Body of pancreas (tissue), 4 donors: ENCODE results near the gene CUL4B. TPM values are rescaled to one million over a fixed set of nuclear protein-coding genes. Genes with fewer than 3 reads are reported as not detected.

Source experiments
- ATAC-seq: fragments of 150-250 bp; one replicate; pipeline ENCODE4 v1.9.1; 2016
- DNase-seq, 4 donors: peaks; one replicate each; pipeline ENCODE4 v3.0.0-alpha.2; 2019
- H3K27ac ChIP-seq, 4 donors: fragments of 200-600 bp; sonication (generic); 1 replicate in 3 of 4; 2 replicates in 1 of 4; pipeline versions ENCODE4 v1.5.1 to v1.6.1; 2016 to 2019; ENCODE audit warnings: mild to moderate bottlenecking in 1 of 4, mixed read lengths in 1 of 4, moderate library complexity in 1 of 4
- H3K27me3 ChIP-seq, 2 donors: fragments of 200-600 bp; sonication (generic); one replicate each; pipeline ENCODE4 v1.6.0; 2016; ENCODE audit warnings: mild to moderate bottlenecking in 1 of 2
- H3K36me3 ChIP-seq, 2 donors: fragments of 200-600 bp; sonication (generic); replicated peaks in 1 of 2; 2 replicates each; pipeline ENCODE4 v1.5.1; 2016; ENCODE audit warnings: low read depth in 2 of 2; ENCODE audit not compliant: insufficient read depth in 1 of 2
- H3K4me1 ChIP-seq: fragments of 200-600 bp; sonication (generic); one replicate; pipeline ENCODE4 v1.6.0; 2016
- H3K4me3 ChIP-seq, 2 donors: fragments of 200-600 bp; sonication (generic); 1 replicate in 1 of 2; 2 replicates in 1 of 2; pipeline ENCODE4 v1.5.1; 2016 to 2019
- H3K9me3 ChIP-seq, 3 donors: fragments of 200-600 bp; sonication (generic); 1 replicate in 2 of 3; 2 replicates in 1 of 3; pipeline ENCODE4 v1.5.1; 2016
- CTCF ChIP-seq, 7 experiments: fragments of 450-650 bp in 4 of 7; fragments of 200-600 bp in 3 of 7; sonication (generic) in 3 of 7; IDR thresholded peaks; one replicate each; pipeline ENCODE4 v1.5.1; 2016 to 2019; ENCODE audit warnings: antibody characterized with exemption in 7 of 7
- POLR2A ChIP-seq, 3 donors: fragments of 450-650 bp; IDR thresholded peaks; one replicate each; pipeline ENCODE4 v1.6.1; 2016; ENCODE audit warnings: antibody characterized with exemption in 3 of 3, mild to moderate bottlenecking in 2 of 3
- WGBS, 2 donors: methylation state at CpG; one replicate each; pipeline ENCODE4 v1.1.5; 2017; 5-methylcytosine and 5-hydroxymethylcytosine counted together
- intact Hi-C: fragments of 100-400 bp; cut with DNase I; formaldehyde crosslinking; loops from one replicate; pipeline ENCODE4 v1.15.1; 2023
- total RNA-seq, 2 donors: library from RNA; depleted of rRNA; stranded (reverse); fragments of >200 nt; gene quantifications; one replicate each; pipeline ENCODE4 v1.1.0, GENCODE V29; 2016

Gene CUL4B
- total RNA-seq, 2 donors from 2014 or later, result 18.8 to 28.5 TPM

GRCh38 chrX:120560405-120560841 lies 339 bp downstream of the CUL4B start:
- Histone ChIP-seq H3K4me1 (peaks cover 38% of the 10 kb centered on the region), H3K4me3 (peak overlapping the region; percentile 39 to 45), H3K36me3 (no peaks in the 10 kb centered on the region), H3K27ac (peak overlapping the region; percentile 97 to 99 (median 98)), H3K9me3 (no peaks in the 10 kb centered on the region), H3K27me3 (no peaks in the 10 kb centered on the region)
- peak; percentile 26 to 50 (median 44) for DNase-seq
- WGBS, 2 donors, result 0% methylated on average over 9 to 10 of the region's 10 CpGs
- peak; percentile 28 for ATAC-seq
- intact Hi-C loops, result no loop called here
- no peak for TF ChIP-seq CTCF (IDR thresholded peaks at IDR 0.05)
- no peak for TF ChIP-seq POLR2A (IDR thresholded peaks at IDR 0.05)

GRCh38 chrX:120559804-120560203 lies 958 bp downstream of the CUL4B start:
- peak in 1 of 4 donors; percentile 2 for DNase-seq
- ATAC-seq, result no peak
- Histone ChIP-seq H3K27me3 (no peaks in the 10 kb centered on the region), H3K9me3 (no peaks in the 10 kb centered on the region), H3K36me3 (no peaks in the 10 kb centered on the region), H3K4me3 (peak overlapping the region in 1 of 2 donors; percentile 45), H3K27ac (peak overlapping the region; percentile 97 to 99 (median 98)), H3K4me1 (peaks cover 33% of the 10 kb centered on the region)
- no peak for TF ChIP-seq POLR2A (IDR thresholded peaks at IDR 0.05)
- WGBS, 2 donors, result 0 to 1% methylated on average over 7 of the region's 7 CpGs
- intact Hi-C loops, result no loop called here

DNA sequence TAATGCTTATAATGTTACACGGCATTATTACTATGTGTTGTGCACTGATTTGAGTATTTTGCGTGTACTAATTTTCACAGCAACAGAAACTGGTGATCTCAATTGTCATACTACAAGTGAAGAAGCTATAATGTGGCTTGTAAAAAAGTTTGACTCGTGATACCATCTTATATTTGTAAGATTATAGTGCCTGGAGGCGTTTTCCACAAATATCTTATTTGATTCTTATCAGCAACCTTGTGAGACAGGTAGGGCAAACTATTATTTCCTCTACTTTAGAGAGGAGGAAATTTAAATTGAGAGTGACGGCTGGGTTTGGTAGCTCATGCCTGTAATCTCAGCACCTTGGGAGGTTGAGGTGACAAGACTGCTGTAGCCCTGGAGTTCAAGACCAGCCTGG lies 4.5 kb downstream of the CUL4B start:
- ATAC-seq (no peak), DNase-seq (no peak)
- Histone ChIP-seq H3K27ac (no peak overlapping the region), H3K4me1 (peaks cover 8% of the 10 kb centered on the region), H3K9me3 (no peaks in the 10 kb centered on the region), H3K4me3 (no peak overlapping the region), H3K27me3 (no peaks in the 10 kb centered on the region), H3K36me3 (no peaks in the 10 kb centered on the region)
- intact Hi-C loops, result no loop called here
- 80 to 84% methylated on average over 5 of the region's 5 CpGs for WGBS, 2 donors
- TF ChIP-seq POLR2A (IDR thresholded peaks at IDR 0.05) (no peak), CTCF (IDR thresholded peaks at IDR 0.05) (no peak)

- intact Hi-C loops, result no loop called here
- Histone ChIP-seq H3K27ac (peak overlapping the region in 3 of 4 donors; percentile 18 to 45 (median 40)), H3K4me1 (peaks cover 4% of the 10 kb centered on the region), H3K4me3 (no peak overlapping the region), H3K36me3 (no peaks in the 10 kb centered on the region), H3K27me3 (no peaks in the 10 kb centered on the region), H3K9me3 (no peaks in the 10 kb centered on the region)
- WGBS, 2 donors, result 68 to 69% methylated on average over 11 of the region's 12 CpGs
- peak in 2 of 4 donors; percentile 6 to 27 for DNase-seq
- ATAC-seq, result no peak
- TF ChIP-seq CTCF (IDR thresholded peaks at IDR 0.05) (no peak), POLR2A (IDR thresholded peaks at IDR 0.05) (no peak)
Observed at GRCh38 chrX:120549483-120550452, 11.0 kb downstream of the CUL4B start.

DNA sequence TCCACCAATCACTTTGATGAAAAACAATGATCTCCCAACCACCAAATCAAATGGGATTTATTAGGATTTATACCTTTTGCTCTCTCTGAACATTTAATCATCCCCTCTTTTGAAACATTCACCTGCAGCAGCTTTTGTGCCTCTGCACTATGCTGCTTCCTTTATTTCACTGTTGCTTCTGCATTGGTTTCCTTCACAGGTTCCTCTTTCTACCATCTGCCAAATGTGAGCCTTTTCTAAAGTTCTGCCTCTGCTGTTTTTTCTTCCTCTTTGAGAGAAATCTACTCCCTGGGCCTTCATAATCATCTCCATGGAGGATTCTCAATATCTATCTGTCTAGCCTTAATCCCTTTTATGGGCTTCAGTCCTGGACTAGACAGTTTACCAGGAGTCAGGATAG lies 24.7 kb downstream of the CUL4B start:
- intact Hi-C loops, result no loop called here
- DNase-seq (no peak), ATAC-seq (no peak)
- Histone ChIP-seq H3K27me3 (no peaks in the 10 kb centered on the region), H3K9me3 (no peaks in the 10 kb centered on the region), H3K27ac (no peak overlapping the region), H3K4me3 (no peak overlapping the region), H3K36me3 (peaks cover 0 to 3% of the 10 kb centered on the region in 2 donors), H3K4me1 (no peaks in the 10 kb centered on the region)
- TF ChIP-seq CTCF (IDR thresholded peaks at IDR 0.05) (no peak), POLR2A (IDR thresholded peaks at IDR 0.05) (no peak)
